NB4 (cell line): ENCODE results near the gene COG3.

Experiments
- MYC ChIP-seq: IDR thresholded peaks from 2 replicates; pipeline ENCODE4 v1.6.1; 2011; ENCODE audit warnings: low read depth, low read length
- POLR2A ChIP-seq: IDR thresholded peaks from 2 replicates; pipeline ENCODE4 v1.6.1; 2011; ENCODE audit warnings: mild to moderate bottlenecking; ENCODE audit not compliant: insufficient read length; ENCODE audit errors: extremely low read depth
- TF ChIP-seq, protein P1 (sequence below): IDR thresholded peaks from one replicate; pipeline ENCODE4 v1.5.1; 2012; ENCODE audit warnings: low read depth, low read length
- TF ChIP-seq, protein P2 (sequence below): IDR thresholded peaks from 2 replicates; pipeline ENCODE4 v1.6.1; 2011; ENCODE audit warnings: low read depth, low read length

DNA sequence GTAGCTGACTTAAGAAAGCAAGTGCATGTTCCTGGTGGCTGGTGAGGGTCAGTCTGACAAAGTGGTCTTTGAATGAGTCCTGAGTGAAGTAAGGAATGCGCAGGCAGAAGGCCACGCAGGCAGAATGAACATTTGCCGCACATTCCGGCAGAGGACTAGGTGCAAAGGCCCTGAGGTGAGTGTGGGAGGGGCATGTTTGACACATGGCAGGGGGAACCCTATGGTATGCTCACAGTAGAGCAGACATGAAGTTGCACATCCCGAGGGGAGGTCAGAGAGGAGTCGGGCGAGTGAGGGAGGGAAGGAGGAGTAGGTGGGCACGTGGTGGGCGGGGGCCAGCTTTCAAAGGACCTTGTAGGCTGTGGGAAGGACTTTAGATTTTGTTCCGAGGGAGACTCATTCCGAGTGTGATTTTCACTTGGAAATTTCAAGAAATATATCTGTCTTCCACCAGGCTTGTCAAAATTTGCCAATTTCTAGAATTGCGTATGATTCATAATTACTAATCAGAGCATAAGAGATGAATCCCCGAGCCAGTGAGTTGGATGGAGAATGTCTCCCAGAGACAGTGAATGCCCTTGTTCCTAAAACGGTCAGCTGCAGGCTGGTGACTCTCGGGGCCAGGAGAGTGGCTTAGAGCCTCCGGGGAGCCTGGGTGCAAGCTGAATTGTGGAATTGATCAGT lies 110.5 kb downstream of the COG3 start:
- TF ChIP-seq POLR2A (no peak), MYC (no peak)
- TF ChIP-seq, protein P1, sequence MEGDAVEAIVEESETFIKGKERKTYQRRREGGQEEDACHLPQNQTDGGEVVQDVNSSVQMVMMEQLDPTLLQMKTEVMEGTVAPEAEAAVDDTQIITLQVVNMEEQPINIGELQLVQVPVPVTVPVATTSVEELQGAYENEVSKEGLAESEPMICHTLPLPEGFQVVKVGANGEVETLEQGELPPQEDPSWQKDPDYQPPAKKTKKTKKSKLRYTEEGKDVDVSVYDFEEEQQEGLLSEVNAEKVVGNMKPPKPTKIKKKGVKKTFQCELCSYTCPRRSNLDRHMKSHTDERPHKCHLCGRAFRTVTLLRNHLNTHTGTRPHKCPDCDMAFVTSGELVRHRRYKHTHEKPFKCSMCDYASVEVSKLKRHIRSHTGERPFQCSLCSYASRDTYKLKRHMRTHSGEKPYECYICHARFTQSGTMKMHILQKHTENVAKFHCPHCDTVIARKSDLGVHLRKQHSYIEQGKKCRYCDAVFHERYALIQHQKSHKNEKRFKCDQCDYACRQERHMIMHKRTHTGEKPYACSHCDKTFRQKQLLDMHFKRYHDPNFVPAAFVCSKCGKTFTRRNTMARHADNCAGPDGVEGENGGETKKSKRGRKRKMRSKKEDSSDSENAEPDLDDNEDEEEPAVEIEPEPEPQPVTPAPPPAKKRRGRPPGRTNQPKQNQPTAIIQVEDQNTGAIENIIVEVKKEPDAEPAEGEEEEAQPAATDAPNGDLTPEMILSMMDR, result no peak
- TF ChIP-seq, protein P2, sequence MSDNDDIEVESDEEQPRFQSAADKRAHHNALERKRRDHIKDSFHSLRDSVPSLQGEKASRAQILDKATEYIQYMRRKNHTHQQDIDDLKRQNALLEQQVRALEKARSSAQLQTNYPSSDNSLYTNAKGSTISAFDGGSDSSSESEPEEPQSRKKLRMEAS, result no peak
